Frontal cortex (tissue), 4 donors: Measurements from ENCODE around the gene ATG16L1. TPM values are rescaled to one million over a fixed set of nuclear protein-coding genes. Genes with fewer than 3 reads are reported as not detected.

Experiments
- DNase-seq, 2 donors: peaks; one replicate each; pipeline ENCODE4 v3.0.0; 2012; ENCODE audit warnings: low spot score in 2 of 2
- FAIRE-seq: peaks from 2 replicates; lab custom pipeline; 2012; peaks lifted over from hg19 to GRCh38; lab: Jason Lieb, UNC
- total RNA-seq: library from RNA; depleted of rRNA; stranded (reverse); fragments of >200 nt; gene quantifications from one replicate; pipeline ENCODE4 v1.2.3, GENCODE V29; 2014
- donor health status: control.
- donor health status: control.
- donor health status: control.

ATG16L1 gene
- 35.9 TPM for total RNA-seq

DNA sequence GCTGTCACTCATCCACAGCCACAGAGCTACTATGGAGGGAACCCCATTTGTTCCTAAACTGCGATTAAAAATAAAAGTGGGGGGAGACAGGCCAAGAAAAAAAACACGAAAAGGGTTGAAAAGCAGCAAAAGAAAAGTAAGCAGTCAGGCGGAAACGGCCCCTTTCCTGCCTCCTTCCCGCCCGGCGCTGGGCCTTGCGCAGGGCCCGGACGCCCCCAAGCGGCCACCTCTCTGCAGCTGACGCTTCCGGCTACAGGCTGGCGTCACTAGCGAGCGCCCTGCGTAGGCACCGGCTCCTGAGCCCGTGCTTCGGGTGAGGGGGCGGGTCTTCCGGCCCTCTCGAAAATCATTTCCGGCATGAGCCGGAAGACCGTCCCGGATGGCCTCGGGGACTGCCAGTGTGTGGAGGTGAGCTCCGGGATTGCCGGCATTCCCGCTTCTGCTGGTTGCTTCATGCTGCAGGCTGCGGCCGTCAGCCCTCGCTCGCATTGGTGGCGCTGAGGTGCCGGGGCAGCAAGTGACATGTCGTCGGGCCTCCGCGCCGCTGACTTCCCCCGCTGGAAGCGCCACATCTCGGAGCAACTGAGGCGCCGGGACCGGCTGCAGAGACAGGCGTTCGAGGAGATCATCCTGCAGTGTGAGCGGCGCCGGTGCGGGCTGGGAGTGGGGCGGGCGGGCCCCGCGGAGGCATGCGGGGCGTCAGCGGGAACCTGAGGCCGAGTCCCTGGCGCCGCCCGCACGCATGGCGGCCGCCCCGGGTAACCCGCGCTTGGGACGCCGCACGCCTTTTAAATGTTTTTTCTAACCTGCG, at the start of gene ATG16L1:
TSS of gene ATG16L1 (plus strand) at position 368 of the 811 bp plus-strand sequence. CDS start at position 523, 155 bp downstream.
- FAIRE-seq (no peak), DNase-seq (peak; percentile 99 to 100)

DNA sequence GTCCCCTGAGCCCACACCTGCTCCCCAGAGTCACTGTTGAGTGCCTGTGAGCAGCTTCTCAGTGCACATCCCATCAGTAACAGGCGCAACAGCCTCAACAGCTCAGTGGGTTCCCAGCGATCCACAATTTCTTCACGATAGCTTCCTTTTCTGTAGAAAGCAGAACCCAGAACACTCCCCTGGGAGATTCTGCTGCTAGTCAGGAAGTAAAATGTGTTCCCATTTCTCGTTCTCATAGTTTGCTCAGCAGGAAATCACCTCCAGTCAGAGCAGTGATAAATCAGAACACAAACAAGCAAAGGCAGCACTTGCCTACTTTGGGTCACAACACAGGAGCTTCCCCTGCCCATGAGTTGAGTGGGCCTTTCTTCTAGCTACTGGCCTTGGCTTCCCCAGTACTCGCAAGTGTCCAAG, 48.9 kb upstream of the ATG16L1 start:
- DNase-seq (no peak), FAIRE-seq (no peak)

DNA sequence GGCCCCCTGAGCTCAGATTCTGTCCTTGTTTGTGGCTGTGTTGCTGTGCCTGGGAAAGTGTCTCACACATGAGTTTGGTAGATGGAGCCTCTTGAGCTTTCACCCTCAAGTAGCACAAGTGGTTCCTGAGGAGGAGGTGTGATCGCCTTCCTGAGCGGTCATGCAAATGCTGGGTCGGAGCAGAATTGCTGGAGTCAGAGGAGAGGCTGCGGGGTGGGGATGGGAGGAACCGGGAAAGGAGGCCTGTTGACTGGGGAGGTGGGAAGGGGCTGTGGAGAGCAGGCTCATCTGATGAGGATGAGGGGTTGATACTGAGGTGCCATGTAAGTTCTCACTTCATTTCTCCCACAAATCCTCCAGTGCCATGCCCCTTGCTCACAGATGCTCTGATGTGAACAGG, 48.4 kb upstream of the ATG16L1 start:
- DNase-seq (no peak), FAIRE-seq (no peak)

DNA sequence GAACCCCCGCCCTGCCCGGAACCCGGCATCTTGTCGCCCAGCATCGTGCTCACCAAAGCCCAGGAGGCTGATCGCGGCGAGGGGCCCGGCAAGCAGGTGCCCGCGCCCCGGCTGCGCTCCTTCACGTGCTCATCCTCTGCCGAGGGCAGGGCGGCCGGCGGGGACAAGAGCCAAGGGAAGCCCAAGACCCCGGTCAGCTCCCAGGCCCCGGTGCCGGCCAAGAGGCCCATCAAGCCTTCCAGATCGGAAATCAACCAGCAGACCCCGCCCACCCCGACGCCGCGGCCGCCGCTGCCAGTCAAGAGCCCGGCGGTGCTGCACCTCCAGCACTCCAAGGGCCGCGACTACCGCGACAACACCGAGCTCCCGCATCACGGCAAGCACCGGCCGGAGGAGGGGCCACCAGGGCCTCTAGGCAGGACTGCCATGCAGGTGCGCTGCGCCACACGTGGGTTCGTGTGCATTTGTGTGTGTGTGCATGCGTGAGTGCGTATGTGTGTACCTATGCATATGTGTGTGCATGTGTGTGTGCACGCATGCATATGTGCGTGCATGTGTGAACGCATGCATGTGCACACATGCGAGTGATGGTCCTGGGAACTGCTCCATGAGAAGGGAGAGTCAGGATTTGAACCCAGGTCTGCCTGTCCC, 47.1 kb upstream of the ATG16L1 start:
- no peak for DNase-seq
- FAIRE-seq: no peak

DNA sequence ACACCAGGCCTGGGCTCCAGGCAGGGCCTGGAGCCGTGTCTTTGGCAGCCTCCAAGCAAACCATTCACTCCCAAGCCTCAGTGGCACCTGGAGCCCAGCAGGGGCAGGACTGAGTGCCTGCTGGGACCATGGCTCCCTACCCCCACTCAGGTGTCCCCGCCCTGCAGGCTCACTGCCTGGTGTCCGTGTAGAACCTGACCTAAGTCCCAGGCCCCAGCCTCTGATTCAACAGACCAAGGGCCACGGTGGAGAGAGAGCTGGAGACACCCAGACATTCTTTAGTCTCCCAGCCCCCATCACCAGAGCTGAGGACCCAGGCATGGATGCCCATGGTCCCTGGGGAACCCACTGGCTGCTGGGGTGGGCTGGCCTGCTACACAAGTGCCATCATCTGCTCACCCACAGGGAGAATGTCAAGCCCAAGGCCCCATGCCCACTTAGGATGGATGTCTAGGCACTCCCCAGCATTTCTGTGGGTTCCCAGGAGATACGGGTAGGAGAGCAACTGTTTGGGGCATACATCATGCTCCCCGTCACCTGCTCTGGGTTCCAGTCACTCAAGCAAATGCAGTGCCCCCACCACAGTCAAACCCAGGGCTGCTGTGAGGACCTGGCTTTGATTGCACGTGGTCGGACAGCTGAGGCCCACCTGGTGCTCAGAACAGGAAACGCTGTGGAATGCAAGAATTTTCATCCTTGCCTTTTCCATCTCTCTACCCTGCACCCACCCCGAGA, 42.9 kb upstream of the ATG16L1 start:
- DNase-seq (no peak), FAIRE-seq (no peak)

DNA sequence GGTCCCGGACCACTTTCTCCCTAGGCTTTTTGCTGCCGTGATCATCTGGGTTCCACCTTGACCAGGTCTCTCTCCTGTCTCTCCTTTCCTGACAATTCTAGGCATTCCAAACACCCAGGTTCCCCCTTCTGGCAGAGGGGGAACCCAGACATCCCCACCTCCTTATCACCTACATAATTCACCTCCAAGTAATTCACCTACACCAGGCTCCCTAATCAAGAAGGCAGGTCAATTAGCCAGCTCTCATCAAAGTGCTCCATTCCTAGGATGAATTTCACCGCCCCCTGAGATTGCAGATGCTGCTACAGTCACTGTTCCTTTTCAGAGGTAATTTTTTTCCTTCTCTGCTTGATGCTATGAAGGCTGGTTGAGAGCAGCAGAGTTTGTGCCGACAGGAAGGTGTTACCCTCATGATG, 42.3 kb upstream of the ATG16L1 start:
- no peak for FAIRE-seq
- DNase-seq: no peak

DNA sequence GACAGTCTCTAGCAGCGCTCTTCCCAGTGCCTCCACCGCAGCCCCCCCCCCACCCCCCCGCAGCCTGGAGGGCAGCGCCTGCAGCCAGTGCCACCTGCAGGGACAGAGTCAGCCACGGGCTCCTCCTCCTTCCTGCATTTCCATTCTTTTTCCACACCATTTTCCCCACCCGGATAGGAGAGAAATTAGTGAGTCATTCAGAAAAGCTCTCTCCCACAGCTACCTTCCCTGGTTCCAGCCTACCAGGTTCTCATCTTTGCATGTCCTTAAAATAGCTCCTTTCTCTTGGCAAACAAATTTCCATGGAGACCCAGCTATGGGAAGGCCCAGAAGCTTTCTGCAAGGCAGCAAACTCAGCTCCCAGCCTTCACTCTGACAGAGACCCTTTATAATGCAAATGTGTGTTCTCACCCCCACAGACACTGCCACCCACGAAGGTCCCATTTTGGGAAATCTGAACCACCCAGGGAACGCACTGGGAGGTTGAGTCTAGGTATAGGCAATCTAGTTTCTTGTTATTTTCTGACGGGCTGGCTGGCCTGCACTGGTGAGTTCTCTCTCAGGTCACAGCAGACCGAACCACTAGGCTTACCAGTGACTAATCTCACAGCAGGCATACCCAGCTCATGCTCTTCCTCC, 41.8 kb upstream of the ATG16L1 start:
- FAIRE-seq (no peak), DNase-seq (peak in 1 of 2 donors; percentile 67)

DNA sequence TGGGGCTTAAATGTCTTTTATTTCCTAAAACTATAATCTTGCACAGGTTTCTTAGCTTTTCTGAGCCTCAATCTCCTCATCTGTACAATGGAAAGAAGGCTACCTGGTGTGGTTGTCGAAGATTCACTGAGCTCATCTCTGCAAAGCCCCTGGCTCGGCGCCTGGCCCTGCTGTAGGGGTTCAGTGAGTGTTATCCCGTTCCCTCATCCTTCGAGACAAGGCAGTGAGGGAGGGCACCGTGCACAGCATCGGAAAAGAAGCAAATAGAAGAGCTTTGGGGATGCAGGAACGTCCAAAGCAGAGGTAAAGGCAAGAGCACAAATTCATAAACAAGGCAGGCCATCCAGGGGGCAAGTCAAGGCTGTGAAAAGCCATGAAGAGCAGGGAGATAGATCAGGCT, 41.2 kb upstream of the ATG16L1 start:
- DNase-seq: no peak
- FAIRE-seq: no peak

DNA sequence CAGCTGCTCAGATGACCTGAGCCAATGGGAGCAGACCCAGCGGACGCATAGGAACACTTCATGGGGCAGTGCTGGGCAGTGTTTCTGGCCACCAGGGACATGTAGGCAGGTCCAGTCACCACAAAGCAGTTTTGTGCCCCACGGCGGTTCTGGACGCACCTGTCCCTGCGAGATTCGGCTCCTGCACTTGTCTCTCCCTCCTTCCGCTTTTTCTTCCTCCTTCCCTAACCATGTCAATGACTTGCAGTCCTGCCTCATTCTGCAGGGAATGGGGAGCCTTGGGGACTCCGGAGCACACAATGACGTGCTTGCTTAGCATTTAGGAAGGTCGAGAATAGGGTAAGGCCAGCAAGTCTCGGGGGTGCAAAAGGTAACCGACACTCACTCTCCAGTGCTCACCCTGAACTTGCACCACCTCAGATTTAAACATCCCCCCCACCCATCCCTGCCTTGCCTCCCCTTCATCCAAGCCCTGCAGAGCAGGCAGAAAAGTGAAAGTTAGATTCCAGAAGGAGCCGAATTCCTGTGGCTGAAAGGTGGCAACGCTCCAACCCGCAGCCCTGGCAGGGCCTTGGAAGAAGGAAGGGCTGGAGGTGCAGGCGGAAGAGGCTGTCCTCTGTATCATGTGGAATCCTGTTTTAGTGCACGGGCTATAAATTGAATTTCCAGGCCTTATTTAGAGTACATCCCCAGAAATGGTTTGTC, 40.5 kb upstream of the ATG16L1 start:
- FAIRE-seq (no peak), DNase-seq (no peak)

DNA sequence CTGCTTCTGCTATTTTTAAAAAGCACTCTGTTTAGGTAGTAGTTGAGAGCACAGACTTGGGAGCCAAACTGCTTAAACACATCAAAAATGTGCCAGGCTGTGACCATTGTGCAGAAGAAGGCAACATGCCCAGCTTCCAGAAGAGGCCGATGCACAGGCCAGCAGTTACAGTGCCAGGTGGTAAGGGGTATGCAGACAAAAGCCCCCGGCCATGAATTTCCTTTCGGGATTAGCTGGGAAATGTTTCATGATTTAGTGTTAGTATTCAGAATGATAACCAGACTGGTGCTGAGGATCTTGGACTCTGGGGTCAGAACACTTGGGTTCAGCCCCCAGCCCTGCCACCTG, 40.0 kb upstream of the ATG16L1 start:
- FAIRE-seq: no peak
- DNase-seq: no peak

DNA sequence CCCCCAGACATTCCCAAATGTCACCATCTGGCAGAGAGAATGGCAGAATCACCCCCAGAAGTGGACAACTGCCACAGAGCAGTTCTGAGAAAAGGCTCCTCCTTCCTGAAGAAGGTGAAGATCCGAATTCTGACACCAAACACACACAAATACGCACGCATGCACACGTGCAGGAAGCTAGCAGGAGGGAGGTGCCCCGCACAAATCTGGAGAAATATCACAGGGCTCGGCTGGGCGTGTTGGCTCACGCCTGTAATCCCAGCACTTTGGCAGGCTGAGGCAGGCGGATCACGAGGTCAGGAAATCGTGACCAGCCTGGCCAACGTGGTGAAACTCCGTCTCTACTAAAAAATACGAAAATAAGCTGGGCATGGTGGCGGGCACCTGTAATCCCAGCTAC, 38.5 kb upstream of the ATG16L1 start:
- no peak for FAIRE-seq
- no peak for DNase-seq

DNA sequence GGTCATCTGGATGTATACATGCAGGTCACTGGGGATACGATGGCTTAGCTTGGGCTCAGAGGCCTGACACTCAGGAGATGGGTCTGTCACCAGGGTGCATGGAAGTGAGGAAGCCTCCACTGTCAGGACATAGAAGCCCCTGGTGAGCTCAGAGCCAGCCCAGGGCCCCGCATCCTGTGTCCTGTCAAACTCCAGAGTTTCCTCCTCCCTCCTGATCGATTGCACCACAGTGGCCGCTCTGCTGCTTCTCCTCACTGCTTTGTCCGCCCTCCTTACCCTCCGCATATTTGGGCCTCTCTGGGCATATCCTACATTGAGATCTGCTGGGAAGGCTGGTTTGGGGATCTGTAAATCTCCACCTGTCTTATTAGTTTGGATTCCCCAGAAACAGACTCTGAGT, 37.5 kb upstream of the ATG16L1 start:
- no peak for FAIRE-seq
- DNase-seq: no peak

DNA sequence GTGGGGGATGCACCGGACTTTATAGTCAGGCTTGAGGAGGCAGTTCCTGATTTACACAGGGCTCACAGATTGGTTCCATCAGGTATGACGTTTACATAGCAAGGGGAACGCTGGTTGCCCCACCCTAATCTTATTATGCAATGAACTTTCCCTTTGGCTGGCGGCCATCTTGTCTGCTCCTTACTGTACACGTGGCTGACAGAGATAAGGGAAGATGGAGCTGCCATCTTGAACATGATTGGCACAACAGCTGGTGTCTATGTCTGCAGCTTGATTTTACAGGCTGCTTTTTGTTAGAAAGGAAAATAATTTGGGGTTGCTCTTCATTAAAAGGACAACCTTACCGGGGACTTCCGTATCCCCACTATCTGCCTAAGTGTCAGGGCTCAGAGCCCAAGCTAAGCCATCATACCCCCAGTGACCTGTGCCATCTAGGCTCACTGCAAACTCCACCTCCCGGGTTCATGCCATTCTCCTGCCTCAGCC, 33.5 kb upstream of the ATG16L1 start:
- FAIRE-seq: no peak
- no peak for DNase-seq

DNA sequence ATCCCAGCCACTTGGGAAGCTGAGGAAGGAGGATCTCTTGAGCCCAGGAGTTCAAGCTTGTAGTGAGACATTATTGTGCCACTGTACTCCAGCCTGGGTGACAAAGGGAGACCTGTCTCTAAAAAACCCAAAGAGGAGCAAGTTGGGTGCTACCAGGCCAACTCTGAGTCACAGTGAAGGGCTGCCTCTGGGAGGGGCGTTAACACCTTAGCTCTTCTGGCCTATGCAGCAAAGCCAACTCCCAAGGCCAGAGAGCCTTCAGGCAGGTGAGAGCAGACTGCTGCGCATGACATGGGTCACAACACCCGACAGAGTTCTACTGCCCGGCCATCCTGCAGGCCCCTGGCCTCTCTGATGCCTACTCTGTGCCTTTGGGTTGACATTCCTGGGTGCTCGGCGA, 32.6 kb upstream of the ATG16L1 start:
- DNase-seq (no peak), FAIRE-seq (no peak)

DNA sequence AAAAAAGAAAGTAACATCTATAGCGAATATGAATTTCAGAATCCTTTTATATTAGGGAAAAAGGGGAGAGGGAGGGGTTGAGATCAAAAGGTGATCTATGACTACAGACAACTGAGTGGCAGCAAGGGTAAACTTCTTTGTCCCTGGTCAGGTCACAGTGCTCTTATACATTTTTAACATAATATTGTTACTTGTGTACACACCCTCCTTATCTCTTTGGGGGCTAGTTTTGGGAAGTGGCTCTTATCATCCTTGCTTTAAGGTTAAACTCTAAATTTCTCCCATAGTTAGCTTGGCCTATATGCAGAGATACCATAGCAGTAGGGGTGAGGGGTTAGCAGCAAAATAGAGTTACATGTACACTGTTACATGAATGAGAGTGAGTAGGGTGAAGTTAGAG, 31.6 kb upstream of the ATG16L1 start:
- no peak for FAIRE-seq
- no peak for DNase-seq

DNA sequence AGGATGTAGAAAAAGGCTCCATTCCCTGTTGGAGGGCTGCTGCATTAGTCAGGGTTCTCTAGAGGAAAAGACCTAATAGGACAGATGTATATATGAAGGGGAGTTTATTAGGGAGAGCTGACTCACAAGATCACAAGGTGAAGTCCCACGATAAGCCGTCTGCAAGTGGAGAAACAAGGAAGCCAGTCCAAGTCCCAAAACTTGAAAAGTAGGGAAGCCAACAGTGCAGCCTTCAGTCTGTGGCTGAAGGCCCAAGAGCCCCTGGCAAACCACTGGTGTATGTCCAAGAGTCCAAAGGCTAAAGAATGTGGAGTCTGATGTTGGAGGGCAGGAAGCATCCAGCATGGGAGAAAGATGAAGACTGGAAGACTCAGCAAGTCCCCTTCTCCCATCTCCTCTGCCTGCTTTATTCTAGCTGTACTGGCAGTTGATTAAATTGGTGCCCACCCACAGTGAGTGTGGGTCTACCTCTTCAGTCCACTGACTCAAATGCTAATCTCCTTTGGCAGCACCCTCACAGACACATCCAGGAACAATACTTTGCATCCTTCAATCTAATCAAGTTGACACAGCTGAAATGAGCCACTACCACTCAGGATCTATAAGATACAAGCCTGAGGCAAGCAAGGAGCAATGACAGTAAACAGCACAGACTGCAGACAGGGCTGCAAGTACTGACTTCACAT, 30.0 kb upstream of the ATG16L1 start:
- FAIRE-seq (no peak), DNase-seq (no peak)

DNA sequence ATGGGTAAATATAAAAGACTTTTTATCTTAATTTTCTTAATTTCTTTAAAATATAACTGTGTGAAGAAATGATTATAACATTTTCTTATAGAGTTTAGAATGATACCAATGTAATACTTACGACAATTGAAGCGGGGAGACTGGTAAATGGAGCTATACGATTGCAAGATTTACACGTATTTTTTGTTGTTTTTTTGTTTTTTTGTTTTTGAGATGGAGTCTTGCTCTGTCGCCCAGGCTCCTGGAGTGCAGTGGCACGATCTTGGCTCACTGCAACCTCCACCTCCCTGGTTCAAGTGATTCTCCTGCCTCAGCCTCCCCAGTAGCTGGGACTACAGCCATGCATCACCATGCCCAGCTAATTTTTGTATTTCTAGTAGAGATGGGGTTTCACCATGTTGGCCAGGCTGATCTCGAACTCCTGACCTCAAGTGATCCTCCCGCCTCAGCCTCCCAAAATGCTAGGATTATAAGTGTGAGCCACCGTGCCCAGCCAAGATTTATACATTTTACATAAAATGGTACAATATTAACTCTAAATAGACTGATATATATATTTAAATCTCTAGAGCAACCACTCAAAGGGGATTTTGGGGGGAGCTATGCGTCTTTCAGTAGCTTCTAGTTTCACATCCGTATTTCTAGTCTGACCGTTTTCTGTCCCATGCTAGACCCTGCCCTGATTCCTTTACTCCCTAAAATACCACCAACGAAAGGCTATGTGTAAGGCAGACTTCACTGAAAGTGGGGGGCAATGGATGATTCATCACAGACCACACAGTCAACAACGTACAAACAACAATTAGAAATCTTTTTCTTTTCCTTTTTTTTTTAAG, 28.2 kb upstream of the ATG16L1 start:
- FAIRE-seq (no peak), DNase-seq (no peak)
